Kidney (tissue), 14 donors: ENCODE results near the gene CYB5R4. TPM values are rescaled to one million over a fixed set of nuclear protein-coding genes. Genes with fewer than 3 reads are reported as not detected.

Source experiments
- DNase-seq, 5 donors: peaks; one replicate each; pipeline ENCODE4 v3.0.0-alpha.2; 2013 to 2020
- FAIRE-seq: peaks from 2 replicates; lab custom pipeline; 2012; peaks lifted over from hg19 to GRCh38; lab: Jason Lieb, UNC
- H3K27ac ChIP-seq, 2 donors: one replicate each; pipeline ENCODE4 v1.7.0; 2013; ENCODE audit warnings: low read depth in 2 of 2, low read length in 2 of 2, inconsistent platforms in 1 of 2
- H3K27me3 ChIP-seq: one replicate; pipeline ENCODE4 v1.7.1; 2013; ENCODE audit warnings: low read length, inconsistent platforms; ENCODE audit not compliant: control insufficient read depth, insufficient read depth
- H3K36me3 ChIP-seq, 3 donors: one replicate each; pipeline versions ENCODE4 v1.7.0 to v1.7.1; 2013; ENCODE audit warnings: low read length in 3 of 3, control low read depth in 1 of 3, inconsistent platforms in 1 of 3; ENCODE audit not compliant: insufficient read depth in 3 of 3, control insufficient read depth in 2 of 3
- H3K4me1 ChIP-seq, 3 donors: one replicate each; pipeline versions ENCODE4 v1.7.0 to v1.7.1; 2013; ENCODE audit warnings: low read length in 3 of 3, inconsistent platforms in 1 of 3, low read depth in 1 of 3; ENCODE audit not compliant: control insufficient read depth in 2 of 3, insufficient read depth in 2 of 3
- H3K4me3 ChIP-seq, 3 donors: one replicate each; pipeline versions ENCODE4 v1.7.0 to v1.8.1; 2013; ENCODE audit warnings: low read length in 3 of 3, control low read depth in 1 of 3, inconsistent platforms in 1 of 3
- H3K9ac ChIP-seq, 3 donors: one replicate each; pipeline versions ENCODE4 v1.7.0 to v1.7.1; 2013; ENCODE audit warnings: low read length in 3 of 3, control low read depth in 1 of 3, inconsistent platforms in 1 of 3
- H3K9me3 ChIP-seq, 3 donors: one replicate each; pipeline versions ENCODE4 v1.7.0 to v1.7.1; 2013; ENCODE audit warnings: low read length in 3 of 3, control low read depth in 1 of 3, inconsistent platforms in 1 of 3; ENCODE audit not compliant: control insufficient read depth in 2 of 3, insufficient read depth in 1 of 3
- CTCF ChIP-seq: IDR thresholded peaks from 3 replicates; pipeline ENCODE4 v1.5.1; 2012; ENCODE audit warnings: mild to moderate bottlenecking, moderate library complexity, borderline replicate concordance; ENCODE audit not compliant: insufficient read depth; ENCODE audit errors: extremely low read depth
- intact Hi-C: fragments of 100-400 bp; cut with DNase I; formaldehyde crosslinking; loops from one replicate; pipeline ENCODE4 v1.11.1; 2022
- polyA plus RNA-seq: library from polyadenylated mRNA; stranded (reverse); fragments of 350-450 nt; fragmentation: Illumina TruSeq; extraction: RNeasy Lipid Tissue Mini Kit (QIAGEN cat#74804); gene quantifications from one replicate; pipeline ENCODE4 v1.2.3, GENCODE V29; 2014; ENCODE audit warnings: low read depth, low replicate concordance; ENCODE audit not compliant: insufficient read depth
- total RNA-seq: library from RNA; stranded (reverse); fragmentation: NEBNext Ultra II Directional; extraction: Animal tissue kit (Norgen Biotek cat#: 25700); gene quantifications from one replicate; pipeline ENCODE4 v1.2.1, GENCODE V29; 2021
- donor health status: control.
- donor health status: control.
- donor health status: control.
- donor health status: control.
- donor health status: control.
- donor health status: DM: yes; HTN: yes; CAD: no.
- donor health status: Normal renal cell carcinoma (clear cell type).

Gene CYB5R4
- total and polyA plus RNA-seq, 2 donors from 2014 or later: 8.0 to 18.7 TPM

GRCh38 chr6:83822629-83823169, 36.8 kb upstream of the CYB5R4 start:
- H3K27me3 ChIP-seq: no peaks in the 10 kb centered on the region
- TF ChIP-seq CTCF: no peak
- DNase-seq: no peak
- intact Hi-C loops: no loop called here
- no peak for FAIRE-seq
- H3K27ac ChIP-seq: no peak overlapping the region
- H3K36me3 ChIP-seq: no peaks in the 10 kb centered on the region
- H3K4me3 ChIP-seq: no peak overlapping the region
- no peaks in the 10 kb centered on the region for H3K9me3 ChIP-seq
- no peaks in the 10 kb centered on the region for H3K4me1 ChIP-seq
- H3K9ac ChIP-seq: no peak overlapping the region

GRCh38 chr6:83824388-83824801, 35.1 kb upstream of the CYB5R4 start:
- H3K27ac ChIP-seq: no peak overlapping the region
- intact Hi-C loops: no loop called here
- FAIRE-seq: no peak
- no peaks in the 10 kb centered on the region for H3K4me1 ChIP-seq
- DNase-seq: no peak
- no peak for TF ChIP-seq CTCF
- no peak overlapping the region for H3K4me3 ChIP-seq
- H3K27me3 ChIP-seq: no peaks in the 10 kb centered on the region
- no peaks in the 10 kb centered on the region for H3K9me3 ChIP-seq
- no peaks in the 10 kb centered on the region for H3K36me3 ChIP-seq
- H3K9ac ChIP-seq: no peak overlapping the region

- no peak for TF ChIP-seq CTCF
- intact Hi-C loops: no loop called here
- Histone ChIP-seq H3K27me3 (no peaks in the 10 kb centered on the region), H3K4me1 (no peaks in the 10 kb centered on the region), H3K36me3 (no peaks in the 10 kb centered on the region), H3K9me3 (no peaks in the 10 kb centered on the region), H3K27ac (no peak overlapping the region), H3K9ac (no peak overlapping the region), H3K4me3 (no peak overlapping the region)
- DNase-seq (no peak), FAIRE-seq (no peak)
Measured at GRCh38 chr6:83824831-83825230, 34.7 kb upstream of the CYB5R4 start.

GRCh38 chr6:83827050-83827449, 32.4 kb upstream of the CYB5R4 start:
- intact Hi-C loops: no loop called here
- H3K36me3 ChIP-seq: no peaks in the 10 kb centered on the region
- H3K4me1 ChIP-seq: no peaks in the 10 kb centered on the region
- TF ChIP-seq CTCF: no peak
- FAIRE-seq (no peak), DNase-seq (no peak)
- H3K27me3 ChIP-seq: no peaks in the 10 kb centered on the region
- no peak overlapping the region for H3K9ac ChIP-seq
- H3K27ac ChIP-seq: no peak overlapping the region
- no peaks in the 10 kb centered on the region for H3K9me3 ChIP-seq
- no peak overlapping the region for H3K4me3 ChIP-seq
